Heart right ventricle (tissue), 16 donors: ENCODE results near the gene LYPD6. TPM values are rescaled to one million over a fixed set of nuclear protein-coding genes. Genes with fewer than 3 reads are reported as not detected.

Experiments
- ATAC-seq, 8 donors: fragments of 200-7000 bp; cut with Tn5 transposase; one replicate each; pipeline ENCODE4 v1.9.1; 2020; ENCODE audit warnings: mild to moderate bottlenecking in 8 of 8, moderate library complexity in 8 of 8, moderate number of reproducible peaks in 1 of 8
- DNase-seq, 2 donors: peaks; one replicate each; pipeline ENCODE4 v3.0.0-alpha.2; 2020
- H3K27ac ChIP-seq, 10 donors: fragments of 200-600 bp; sonication (generic) in 2 of 10; one replicate each; pipeline versions ENCODE4 v1.5.0 to v1.8.0; 2020 to 2022; ENCODE audit warnings: mild to moderate bottlenecking in 3 of 10
- H3K27me3 ChIP-seq, 7 donors: fragments of 200-600 bp; one replicate each; pipeline ENCODE4 v1.8.0; 2021 to 2022; ENCODE audit warnings: mild to moderate bottlenecking in 2 of 7
- H3K36me3 ChIP-seq, 9 donors: fragments of 200-600 bp; sonication (generic) in 1 of 9; one replicate each; pipeline versions ENCODE4 v1.5.0 to v1.8.0; 2020 to 2022; ENCODE audit warnings: mild to moderate bottlenecking in 2 of 9
- H3K4me1 ChIP-seq, 9 donors: fragments of 200-600 bp; sonication (generic) in 1 of 9; one replicate each; pipeline versions ENCODE4 v1.5.0 to v1.8.0; 2020 to 2022; ENCODE audit warnings: mild to moderate bottlenecking in 4 of 9
- H3K4me3 ChIP-seq, 10 donors: fragments of 200-600 bp; sonication (generic) in 2 of 10; one replicate each; pipeline versions ENCODE4 v1.5.0 to v1.8.0; 2020 to 2022; ENCODE audit warnings: mild to moderate bottlenecking in 7 of 10, moderate library complexity in 2 of 10
- H3K9me3 ChIP-seq, 11 donors: fragments of 200-600 bp in 10 of 11; sonication (generic) in 2 of 11; one replicate each; pipeline versions ENCODE4 v1.5.0 to v1.8.0; 2013 to 2022; ENCODE audit warnings: mild to moderate bottlenecking in 2 of 11, control low read depth in 1 of 11, moderate library complexity in 1 of 11
- CTCF ChIP-seq, 9 donors: fragments of 200-600 bp; sonication (generic) in 2 of 9; IDR thresholded peaks; one replicate each; pipeline versions ENCODE4 v1.5.0 to v1.8.0; 2021 to 2022; ENCODE audit warnings: antibody characterized with exemption in 9 of 9, mild to moderate bottlenecking in 5 of 9, moderate library complexity in 1 of 9
- WGBS, 2 donors: extraction: QIAGEN DNeasy Blood & Tissue Kit; methylation state at CpG; one replicate each; pipeline ENCODE4 v1.1.7; 2013; ENCODE audit warnings: inconsistent platforms in 1 of 2; 5-methylcytosine and 5-hydroxymethylcytosine counted together
- intact Hi-C, 10 donors: fragments of 100-400 bp; cut with DNase I; formaldehyde crosslinking; loops; one replicate each; pipeline versions ENCODE4 v1.11.1 to v1.14.2; 2022
- polyA plus RNA-seq, 2 donors: library from polyadenylated mRNA; stranded (reverse); fragments of 200-250 nt; gene quantifications; one replicate each; pipeline ENCODE4 v1.2.3, GENCODE V29; 2013
- total RNA-seq, 10 donors: library from RNA; stranded (reverse); fragmentation: NEBNext Ultra II Directional in 3 of 10; extraction: Animal tissue kit (Norgen Biotek cat#: 25700) in 3 of 10; gene quantifications; one replicate each; pipeline versions ENCODE4 v1.2.1 to v1.2.4, GENCODE V29; 2021 to 2023
- donor health status: Arrhythmogenic right ventricular cardiomyopathy.
- donor health status: ischemic (EF 13 %, LVEDD 7.1; RV severe dilation, severe dysfunction).
- donor health status: healthy with polysubstance abuse.
- donor health status: DM: no; HTN: yes; CAD: no.
- donor health status: DM: no; HTN: no; CAD: no.
- donor health status: ischemic (EF 25% LVEDD 6.9; RV normal size, moderate dysfunction).
- donor health status: ischemic (EF 25% LVEDD 5.7; RV mildly dilated, moderate dysfunction).
- donor health status: healthy.
- donor health status: DM: yes; HTN: yes; CAD: no.
- donor health status: Ischemic cardiomyopathy.
- donor health status: ischemic (EF 35%, LVEDD 5.7; RV mildly dilated, moderate dysfunction).
- donor health status: nonischemic (EF 11% LVEDD 7.7; RV severe dilation, severe dysfunction).
- donor health status: DM: yes; HTN: yes; CAD: no.
- donor health status: PGD.
- donor health status: ischemic (EF 29% LVEDD 5.4; RV normal size, mild dysfunction).
- donor health status: nonischemic (EF 23%, LVEDD 6.1; RV moderate dilation, normal function).

LYPD6 gene
- total and polyA plus RNA-seq, 12 donors, result 0.06 to 0.55 (median 0.15) TPM; not detected in 1

- ATAC-seq (no peak), DNase-seq (no peak)
- Histone ChIP-seq H3K27ac (no peak overlapping the region), H3K27me3 (peaks cover 0 to 3% (median 0%) of the 10 kb centered on the region in 7 donors), H3K4me1 (no peaks in the 10 kb centered on the region), H3K36me3 (no peaks in the 10 kb centered on the region), H3K4me3 (no peak overlapping the region), H3K9me3 (no peaks in the 10 kb centered on the region)
- intact Hi-C loops, result no loop called here
- no peak for TF ChIP-seq CTCF (IDR thresholded peaks at IDR 0.05)
- WGBS, 2 donors, result 81 to 83% methylated on average over 3 of the region's 3 CpGs
Measured at GRCh38 chr2:149438330-149438960, 108.1 kb downstream of the LYPD6 start.

GRCh38 chr2:149441255-149441654, 110.9 kb downstream of the LYPD6 start:
- WGBS, 2 donors, result 79% methylated on average over 3 of the region's 3 CpGs
- H3K36me3 ChIP-seq, result no peaks in the 10 kb centered on the region

GRCh38 chr2:149442346-149442745, 112.0 kb downstream of the LYPD6 start:
- DNase-seq (no peak), ATAC-seq (no peak)
- no peak overlapping the region for H3K4me3 ChIP-seq
- intact Hi-C loops, result no loop called here
- no peaks in the 10 kb centered on the region for H3K4me1 ChIP-seq
- H3K9me3 ChIP-seq, result no peaks in the 10 kb centered on the region
- TF ChIP-seq CTCF (IDR thresholded peaks at IDR 0.05), result no peak
- H3K36me3 ChIP-seq, result no peaks in the 10 kb centered on the region
- H3K27me3 ChIP-seq, result no peaks in the 10 kb centered on the region
- no peak overlapping the region for H3K27ac ChIP-seq
- 80 to 81% methylated on average over 4 of the region's 4 CpGs for WGBS, 2 donors

More at GRCh38 chr2:149441255-149441654, 110.9 kb downstream of the LYPD6 start:
- DNase-seq (no peak), ATAC-seq (no peak)
- Histone ChIP-seq H3K9me3 (no peaks in the 10 kb centered on the region), H3K27ac (no peak overlapping the region), H3K4me3 (no peak overlapping the region), H3K27me3 (no peaks in the 10 kb centered on the region), H3K4me1 (no peaks in the 10 kb centered on the region)
- intact Hi-C loops, result no loop called here
- TF ChIP-seq CTCF (IDR thresholded peaks at IDR 0.05), result no peak

- whole genome bisulfite sequencing, 2 donors, result 31 to 39% methylated on average over 2 of the region's 2 CpGs
- no peak for DNase-seq
- H3K4me1 ChIP-seq, result no peaks in the 10 kb centered on the region
Measured at GRCh38 chr2:149443150-149443549, 112.8 kb downstream of the LYPD6 start.

More at GRCh38 chr2:149443150-149443549, 112.8 kb downstream of the LYPD6 start:
- H3K36me3 ChIP-seq, result no peaks in the 10 kb centered on the region
- H3K9me3 ChIP-seq, result no peaks in the 10 kb centered on the region
- no peak for TF ChIP-seq CTCF (IDR thresholded peaks at IDR 0.05)
- no peaks in the 10 kb centered on the region for H3K27me3 ChIP-seq
- H3K27ac ChIP-seq, result no peak overlapping the region
- no peak for ATAC-seq
- intact Hi-C loops, result no loop called here
- H3K4me3 ChIP-seq, result no peak overlapping the region
